Activated gamma-delta T cell treated with anti-CD3 and anti-CD28 coated beads, Interleukin-2, amount 50 U/mL, for 16 hours (primary cell): ENCODE measurements around the gene GMEB2.

Source experiments
- DNase-seq: peaks from one replicate; pipeline ENCODE4 v3.0.0-alpha.2; 2020; ENCODE audit warnings: low read depth

The GMEB2 gene

GRCh38 chr20:63544241-63544957 is 82.5 kb downstream of the GMEB2 start:
- DNase-seq = no peak

DNA sequence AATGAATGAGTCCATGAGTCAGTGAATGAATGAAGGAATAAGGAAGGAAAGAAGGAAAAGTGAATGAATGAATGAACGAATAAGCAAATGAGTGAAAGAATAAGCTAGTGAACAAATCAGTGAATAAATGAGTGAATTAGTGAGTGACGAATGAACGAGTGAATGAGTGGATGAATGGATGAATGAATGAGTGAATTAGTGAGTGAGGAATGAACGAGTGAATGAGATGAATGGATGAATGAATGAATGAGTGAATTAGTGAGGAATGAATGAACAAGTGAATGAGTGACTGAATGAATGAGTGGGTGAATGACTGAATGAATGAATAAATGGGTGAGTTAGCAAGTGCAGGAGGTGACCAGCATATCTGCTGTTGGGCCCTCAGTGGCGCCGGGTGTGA is 83.2 kb downstream of the GMEB2 start:
- no peak for DNase-seq

DNA sequence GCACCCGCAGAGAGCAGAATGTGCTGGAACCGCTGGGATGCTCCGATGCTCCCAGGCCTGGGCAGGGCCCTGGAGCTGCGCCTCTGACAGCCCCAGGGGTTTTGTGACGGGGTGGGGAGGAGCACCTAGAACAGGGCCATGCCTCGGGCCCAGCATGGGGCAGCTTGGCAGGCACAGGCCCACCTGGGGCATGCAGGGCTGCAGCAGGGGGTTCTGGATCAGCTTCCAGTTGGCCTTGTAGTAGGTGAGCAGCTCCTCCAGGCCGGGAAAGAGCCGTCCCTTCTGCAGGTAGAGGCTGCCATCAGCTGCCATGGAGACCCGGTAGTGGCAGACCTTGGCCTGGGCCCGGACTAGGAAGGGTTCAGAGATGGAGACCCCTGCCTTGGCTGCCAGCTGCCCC is 83.8 kb downstream of the GMEB2 start:
- no peak for DNase-seq

DNA sequence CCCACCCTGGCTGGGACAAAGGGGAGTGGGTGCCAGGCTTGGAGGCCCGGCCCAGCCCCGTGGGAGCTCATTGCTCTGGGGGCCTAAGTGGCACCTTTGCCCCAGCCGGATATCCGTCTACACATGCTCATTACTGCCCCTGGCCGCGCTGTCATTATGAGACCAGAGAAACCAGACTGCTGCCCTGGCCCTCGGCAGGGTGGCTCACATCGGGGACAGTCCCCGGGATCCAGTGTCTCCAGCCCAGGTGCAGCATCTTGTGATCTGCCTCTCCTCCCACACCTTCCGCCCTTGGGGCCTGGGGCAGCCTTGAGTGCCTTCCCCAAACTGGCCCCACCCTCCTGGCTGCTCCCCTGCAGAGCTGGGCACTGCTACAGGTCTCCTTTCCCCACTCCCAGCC is 84.2 kb downstream of the GMEB2 start:
- DNase-seq = no peak

DNA sequence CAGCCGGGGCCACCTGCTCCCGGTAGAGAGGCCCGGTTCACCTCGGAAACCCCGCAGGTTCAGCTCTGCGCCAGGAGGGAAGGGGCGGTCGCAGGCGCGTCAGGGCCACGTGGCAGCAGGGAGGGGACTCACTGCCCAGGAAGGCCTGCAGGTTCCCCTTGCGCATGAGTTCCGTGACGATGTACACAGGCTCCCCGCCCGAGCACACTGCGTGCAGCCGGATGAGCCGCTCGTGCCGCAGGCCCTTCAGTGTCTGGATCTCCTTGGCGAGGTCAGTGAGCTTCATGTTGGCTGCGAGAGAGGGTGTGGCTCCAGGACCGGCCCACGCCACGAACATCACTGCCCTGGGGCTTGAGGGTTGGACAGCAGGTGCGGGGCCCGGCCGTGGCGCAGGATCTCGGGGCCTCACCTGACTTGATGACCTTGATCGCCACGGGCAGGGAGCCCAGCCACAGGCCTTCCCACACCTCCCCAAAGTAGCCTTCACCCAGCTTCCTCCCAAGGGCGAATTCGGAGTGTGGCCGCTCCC is 84.8 kb downstream of the GMEB2 start:
- DNase-seq = no peak

GRCh38 chr20:63541371-63541770 is 85.5 kb downstream of the GMEB2 start:
- no peak for DNase-seq

DNA sequence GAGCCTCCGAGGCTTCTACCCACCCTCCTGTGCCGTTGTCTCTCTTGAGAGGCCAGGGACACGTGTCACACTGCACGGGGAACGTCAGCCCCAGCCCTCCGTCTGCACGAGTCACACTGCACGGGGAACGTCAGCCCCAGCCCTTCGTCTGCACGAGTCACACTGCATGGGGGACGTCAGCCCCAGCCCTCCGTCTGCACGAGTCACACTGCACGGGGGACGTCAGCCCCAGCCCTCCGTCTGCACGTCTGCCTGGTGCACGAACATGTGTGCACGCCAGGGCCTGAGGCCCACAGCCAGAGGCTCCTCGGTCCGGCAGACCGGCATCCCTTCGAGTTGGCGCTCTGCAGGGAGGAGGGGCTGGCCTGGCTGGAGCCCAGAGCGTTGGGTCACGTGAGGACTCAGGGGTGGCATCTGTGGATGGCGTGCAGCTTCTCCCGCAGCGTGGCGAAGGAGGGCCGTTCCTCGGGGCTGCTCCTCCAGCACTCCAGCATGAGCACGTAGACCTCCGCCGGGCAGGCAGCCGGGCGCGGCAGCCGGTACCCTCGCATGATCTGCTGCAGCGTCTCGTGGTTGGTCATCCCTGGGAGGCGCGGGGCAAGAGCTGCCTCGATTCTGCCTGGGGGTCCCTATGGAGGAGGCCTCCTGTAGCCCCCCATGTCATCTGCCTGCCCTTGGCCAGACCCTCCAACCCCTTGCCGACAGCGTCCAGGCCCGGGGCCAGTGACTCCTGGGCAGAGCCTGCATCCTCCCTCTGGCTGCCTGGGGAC is 86.3 kb downstream of the GMEB2 start:
- DNase-seq = no peak

DNA sequence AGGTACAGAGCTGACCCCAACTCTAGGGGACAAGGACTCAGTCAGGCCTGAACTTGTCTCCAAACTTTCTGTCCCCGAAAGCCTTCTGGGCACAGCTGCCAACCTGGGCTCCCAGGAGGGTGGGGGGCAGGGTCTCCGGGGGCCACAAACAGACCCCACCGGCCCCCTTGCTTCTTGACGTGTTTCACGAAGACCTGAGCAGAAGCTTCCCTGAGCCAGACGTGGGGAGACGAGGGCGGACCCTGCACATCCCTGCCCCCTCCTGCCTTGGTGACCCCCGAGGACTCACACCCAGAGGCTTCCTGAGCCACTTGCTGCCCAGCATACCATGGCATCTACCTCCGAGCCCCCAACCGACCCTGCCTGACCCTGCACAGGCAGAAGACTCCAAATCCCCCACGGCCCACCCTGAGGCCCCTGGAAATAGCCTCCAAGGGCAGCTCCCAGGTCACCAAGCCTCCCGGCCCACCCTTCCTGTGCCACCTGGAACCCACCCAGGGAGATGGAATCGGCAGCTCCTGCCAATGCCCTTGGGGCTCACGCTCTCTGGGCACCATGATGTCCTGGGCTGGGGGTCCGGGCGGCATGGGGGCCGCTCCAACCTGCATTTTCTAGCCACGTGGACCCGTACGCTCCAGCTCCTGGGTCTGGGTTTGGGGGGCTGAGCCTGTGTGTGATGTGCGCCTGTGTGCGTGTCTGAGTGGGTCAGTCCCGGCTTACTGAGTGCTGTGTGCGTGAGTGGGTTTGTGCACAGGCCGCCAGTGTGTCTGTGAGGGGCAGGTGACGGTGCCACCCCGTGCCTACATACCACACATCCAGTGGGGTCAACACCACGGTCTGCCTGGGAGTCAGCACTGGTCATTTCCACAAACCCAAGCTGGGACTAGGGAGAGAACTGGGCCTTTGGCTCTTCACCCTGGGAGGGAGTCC is 87.2 kb downstream of the GMEB2 start:
- DNase-seq = no peak

DNA sequence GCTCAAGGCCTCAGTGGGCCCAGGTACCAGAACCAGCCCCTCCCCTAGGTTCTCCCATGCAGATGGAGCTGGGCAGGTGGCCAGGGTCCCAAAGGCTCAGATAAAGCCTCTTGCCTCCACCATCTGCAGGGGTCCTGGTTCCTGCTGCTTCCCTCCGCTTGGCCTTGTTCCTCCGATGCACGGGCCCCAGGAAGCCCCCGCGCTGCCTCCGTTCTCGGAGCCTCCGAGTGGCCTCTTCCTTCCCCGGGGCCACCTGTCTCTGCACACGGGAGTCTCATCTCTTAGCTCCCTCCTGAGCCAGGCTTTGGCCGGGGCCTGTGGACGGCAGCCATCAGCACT is 87.8 kb downstream of the GMEB2 start:
- no peak for DNase-seq

GRCh38 chr20:63538204-63539091 is 88.5 kb downstream of the GMEB2 start:
- DNase-seq = no peak
